Lung (tissue), 12 donors: ENCODE data around the gene PHF2. TPM values are rescaled to one million over a fixed set of nuclear protein-coding genes. Genes with fewer than 3 reads are reported as not detected.

Experiments used
- ATAC-seq: fragments of 200-7000 bp; cut with Tn5 transposase; one replicate; pipeline ENCODE4 v1.9.1; 2020; ENCODE audit warnings: moderate number of reproducible peaks; ENCODE audit not compliant: insufficient read depth, low FRiP score
- DNase-seq, 3 donors: peaks; one replicate each; pipeline ENCODE4 v3.0.0-alpha.2; 2013 to 2017
- H3K27ac ChIP-seq, 2 donors: one replicate each; pipeline ENCODE4 v1.5.1; 2013; ENCODE audit warnings: mild to moderate bottlenecking in 2 of 2, moderate library complexity in 2 of 2, control low read depth in 1 of 2, inconsistent platforms in 1 of 2, low read depth in 1 of 2, low read length in 1 of 2
- H3K27me3 ChIP-seq, 3 donors: one replicate each; pipeline ENCODE4 v1.5.1; 2013; ENCODE audit warnings: low read length in 2 of 3; ENCODE audit not compliant: control insufficient read depth in 3 of 3, insufficient read depth in 3 of 3
- H3K36me3 ChIP-seq, 4 donors: one replicate each; pipeline ENCODE4 v1.5.1; 2013; ENCODE audit warnings: low read length in 4 of 4, mild to moderate bottlenecking in 1 of 4, moderate library complexity in 1 of 4; ENCODE audit not compliant: control insufficient read depth in 4 of 4, insufficient read depth in 4 of 4
- H3K4me1 ChIP-seq, 5 donors: one replicate each; pipeline ENCODE4 v1.5.1; 2013; ENCODE audit warnings: low read length in 5 of 5, mild to moderate bottlenecking in 2 of 5, moderate library complexity in 1 of 5; ENCODE audit not compliant: control insufficient read depth in 5 of 5, insufficient read depth in 5 of 5
- H3K4me3 ChIP-seq: one replicate; pipeline ENCODE4 v1.5.1; 2013; ENCODE audit warnings: mild to moderate bottlenecking, control low read depth, moderate library complexity
- H3K9ac ChIP-seq, 2 donors: one replicate each; pipeline ENCODE4 v1.5.1; 2013; ENCODE audit warnings: low read length in 2 of 2, control low read depth in 1 of 2; ENCODE audit not compliant: insufficient read depth in 1 of 2
- H3K9me3 ChIP-seq, 4 donors: one replicate each; pipeline ENCODE4 v1.5.1; 2013; ENCODE audit warnings: low read length in 3 of 4, mild to moderate bottlenecking in 1 of 4, moderate library complexity in 1 of 4; ENCODE audit not compliant: control insufficient read depth in 4 of 4, insufficient read depth in 3 of 4
- CTCF ChIP-seq: IDR thresholded peaks from 2 replicates; pipeline ENCODE4 v1.5.1; 2012; ENCODE audit warnings: mild to moderate bottlenecking; ENCODE audit errors: control extremely low read depth, extremely low read depth
- WGBS, 2 donors: extraction: QIAGEN DNeasy Blood & Tissue Kit; methylation state at CpG; one replicate each; pipeline ENCODE4 v1.1.7; 2013; 5-methylcytosine and 5-hydroxymethylcytosine counted together
- polyA plus RNA-seq, 2 donors: library from polyadenylated mRNA; stranded (reverse); fragments of 200-250 nt; gene quantifications; one replicate each; pipeline ENCODE4 v1.2.1, GENCODE V29; 2013
- total RNA-seq, 2 donors: library from RNA; depleted of rRNA in 1 of 2; stranded (reverse); fragments of >200 nt in 1 of 2; gene quantifications; one replicate each; pipeline ENCODE4 v1.2.1, GENCODE V29; 2014 to 2021
- donor health status: control.
- donor health status: control.
- donor health status: Bipolar disorder and iron deficiency.
- donor health status: healthy.
- donor health status: DM: yes; HTN: yes; CAD: no.

The PHF2 gene
- total and polyA plus RNA-seq, 4 donors = 20.1 to 33.6 (median 30.2) TPM

GRCh38 chr9:93686127-93686879, 109.9 kb downstream of the PHF2 start:
- Histone ChIP-seq H3K27me3 (no peaks in the 10 kb centered on the region), H3K4me3 (no peak overlapping the region), H3K36me3 (no peaks in the 10 kb centered on the region), H3K9ac (no peak overlapping the region), H3K4me1 (no peaks in the 10 kb centered on the region), H3K9me3 (peaks cover 0 to 11% (median 6%) of the 10 kb centered on the region in 4 donors), H3K27ac (no peak overlapping the region)
- peak in 1 of 3 donors; percentile 9 for DNase-seq
- 91 to 95% methylated on average over 9 of the region's 9 CpGs for WGBS, 2 donors
- ATAC-seq = no peak
- TF ChIP-seq CTCF = no peak

GRCh38 chr9:93686880-93687236, 110.5 kb downstream of the PHF2 start:
- Histone ChIP-seq H3K4me1 (no peaks in the 10 kb centered on the region), H3K4me3 (no peak overlapping the region), H3K36me3 (no peaks in the 10 kb centered on the region), H3K9me3 (peaks cover 0 to 11% (median 6%) of the 10 kb centered on the region in 4 donors), H3K27me3 (no peaks in the 10 kb centered on the region), H3K27ac (no peak overlapping the region), H3K9ac (no peak overlapping the region)
- WGBS, 2 donors = 92 to 98% methylated on average over 3 of the region's 3 CpGs
- no peak for ATAC-seq
- no peak for TF ChIP-seq CTCF
- DNase-seq = no peak

- H3K4me3 ChIP-seq = no peak overlapping the region
- no peak for DNase-seq
- no peak for TF ChIP-seq CTCF
- H3K4me1 ChIP-seq = no peaks in the 10 kb centered on the region
- H3K27me3 ChIP-seq = no peaks in the 10 kb centered on the region
- no peak for ATAC-seq
- no peak overlapping the region for H3K9ac ChIP-seq
- peaks cover 0 to 11% (median 6%) of the 10 kb centered on the region in 4 donors for H3K9me3 ChIP-seq
- H3K36me3 ChIP-seq = no peaks in the 10 kb centered on the region
- 89 to 97% methylated on average over 1 of the region's 1 CpG for WGBS, 2 donors
- no peak overlapping the region for H3K27ac ChIP-seq
Observed at GRCh38 chr9:93690618-93691017, 114.2 kb downstream of the PHF2 start.
